Epidermal melanocyte (primary cell): ENCODE data around the gene TWNK.
A peak's percentile ranks its signal among the peaks of the same experiment; 100 is the strongest.
"Not testable (repeated sequence)": the region's sequence is repeated elsewhere in the genome, so short reads cannot be mapped to it uniquely, and the experiment has no call there.

ENCODE experiments used
- DNase-seq: peaks from one replicate; pipeline ENCODE4 v3.0.0; 2011; ENCODE audit warnings: low spot score; ENCODE audit not compliant: insufficient read length

Gene TWNK

GRCh38 chr10:100972904-100973535 is 14.3 kb upstream of the TWNK start:
- no peak for DNase-seq

- DNase-seq = not testable (repeated sequence)
Observed at GRCh38 chr10:100975397-100975796, 11.9 kb upstream of the TWNK start.

- DNase-seq = no peak
Observed at GRCh38 chr10:100976906-100977305, 10.4 kb upstream of the TWNK start.

- no peak for DNase-seq
Observed at GRCh38 chr10:100977436-100977835, 9.9 kb upstream of the TWNK start.

- DNase-seq = no peak
Observed at GRCh38 chr10:100978121-100978900, 9.0 kb upstream of the TWNK start.

- no peak for DNase-seq
Observed at GRCh38 chr10:100978901-100979195, 8.5 kb upstream of the TWNK start.

GRCh38 chr10:100979791-100980272 is 7.5 kb upstream of the TWNK start:
- DNase-seq = no peak

GRCh38 chr10:100980311-100980710 is 7.0 kb upstream of the TWNK start:
- no peak for DNase-seq

- no peak for DNase-seq
Observed at GRCh38 chr10:100980711-100981110, 6.6 kb upstream of the TWNK start.

GRCh38 chr10:100981178-100981772 is 6.1 kb upstream of the TWNK start:
- DNase-seq = no peak

- no peak for DNase-seq
Observed at GRCh38 chr10:100982916-100983830, 4.2 kb upstream of the TWNK start.

- DNase-seq = no peak
Observed at GRCh38 chr10:100983868-100984671, 3.3 kb upstream of the TWNK start.

- DNase-seq = no peak
Observed at GRCh38 chr10:100984672-100985177, 2.6 kb upstream of the TWNK start.

- no peak for DNase-seq
Observed at GRCh38 chr10:100985336-100985735, 2.0 kb upstream of the TWNK start.

- no peak for DNase-seq
Observed at GRCh38 chr10:100986623-100986951, 756 bp upstream of the TWNK start.

- no peak for DNase-seq
Observed at GRCh38 chr10:100987685-100988049, 324 bp downstream of the TWNK start.

- DNase-seq = no peak
Observed at GRCh38 chr10:100988166-100988565, 823 bp downstream of the TWNK start.

- no peak for DNase-seq
Observed at GRCh38 chr10:100989088-100989487, 1.7 kb downstream of the TWNK start.

GRCh38 chr10:100993986-100994708 is 6.8 kb downstream of the TWNK start:
- peak; percentile 57 for DNase-seq

- no peak for DNase-seq
Observed at GRCh38 chr10:100995181-100995580, 7.8 kb downstream of the TWNK start.
